Skeletal muscle tissue (tissue), 4 donors: ENCODE results near the gene HOXB4. TPM values are rescaled to one million over a fixed set of nuclear protein-coding genes. Genes with fewer than 3 reads are reported as not detected.

Source experiments
- H3K27ac ChIP-seq: one replicate; pipeline ENCODE4 v1.7.0; 2013; ENCODE audit warnings: mild to moderate bottlenecking, low read depth, low read length, inconsistent platforms
- H3K27me3 ChIP-seq, 3 donors: one replicate each; pipeline ENCODE4 v1.7.0; 2013; ENCODE audit warnings: low read length in 3 of 3; ENCODE audit not compliant: control insufficient read depth in 3 of 3, insufficient read depth in 3 of 3
- H3K36me3 ChIP-seq, 3 donors: one replicate each; pipeline ENCODE4 v1.7.0; 2013; ENCODE audit warnings: low read length in 3 of 3; ENCODE audit not compliant: control insufficient read depth in 3 of 3, insufficient read depth in 3 of 3
- H3K4me1 ChIP-seq, 3 donors: one replicate each; pipeline ENCODE4 v1.7.0; 2013; ENCODE audit warnings: low read length in 3 of 3, mild to moderate bottlenecking in 3 of 3; ENCODE audit not compliant: control insufficient read depth in 3 of 3, insufficient read depth in 3 of 3
- H3K4me3 ChIP-seq, 3 donors: one replicate each; pipeline ENCODE4 v1.7.0; 2013; ENCODE audit warnings: low read length in 3 of 3
- H3K9ac ChIP-seq, 3 donors: one replicate each; pipeline ENCODE4 v1.7.0; 2013; ENCODE audit warnings: low read length in 3 of 3, mild to moderate bottlenecking in 3 of 3, moderate library complexity in 2 of 3, low read depth in 1 of 3
- H3K9me3 ChIP-seq, 3 donors: one replicate each; pipeline ENCODE4 v1.7.0; 2013; ENCODE audit warnings: low read length in 3 of 3; ENCODE audit not compliant: control insufficient read depth in 3 of 3
- total RNA-seq: library from RNA; depleted of rRNA; stranded (reverse); fragments of >200 nt; gene quantifications from one replicate; pipeline ENCODE4 v1.2.3, GENCODE V29; 2014
- donor health status: Osteomylitis.

The HOXB4 gene
- total RNA-seq, 1 donor from 2014 or later: 1.0 TPM

GRCh38 chr17:48590607-48591161, 12.5 kb upstream of the HOXB4 start:
- no peak overlapping the region for H3K9ac ChIP-seq

GRCh38 chr17:48589831-48590606, 11.9 kb upstream of the HOXB4 start, which contains the start of gene HOXB3:
TSS of gene HOXB3 (minus strand) at chr17:48590241. CDS start at chr17:48552474, 37,767 bp downstream.
- peaks cover 17 to 34% (median 21%) of the 10 kb centered on the region in 3 donors for H3K4me1 ChIP-seq
- no peak within 1 kb of the TSS for H3K27ac ChIP-seq
- H3K27me3 ChIP-seq: peaks cover 56 to 91% (median 84%) of the 10 kb centered on the region in 3 donors
- no peak within 1 kb of the TSS for H3K9ac ChIP-seq
- no peak within 1 kb of the TSS for H3K4me3 ChIP-seq
- no peaks in the 10 kb centered on the region for H3K36me3 ChIP-seq
- H3K9me3 ChIP-seq: no peaks in the 10 kb centered on the region

More at GRCh38 chr17:48590607-48591161, 12.5 kb upstream of the HOXB4 start:
- Histone ChIP-seq H3K9me3 (no peaks in the 10 kb centered on the region), H3K36me3 (no peaks in the 10 kb centered on the region), H3K4me3 (no peak overlapping the region), H3K27ac (no peak overlapping the region), H3K27me3 (peaks cover 60 to 91% (median 84%) of the 10 kb centered on the region in 3 donors), H3K4me1 (peaks cover 12 to 28% (median 14%) of the 10 kb centered on the region in 3 donors)

- no peak overlapping the region for H3K27ac ChIP-seq
- peaks cover 19 to 34% (median 23%) of the 10 kb centered on the region in 3 donors for H3K4me1 ChIP-seq
- no peak overlapping the region for H3K4me3 ChIP-seq
- H3K9me3 ChIP-seq: no peaks in the 10 kb centered on the region
- no peaks in the 10 kb centered on the region for H3K36me3 ChIP-seq
- H3K9ac ChIP-seq: no peak overlapping the region
- H3K27me3 ChIP-seq: peaks cover 48 to 91% (median 79%) of the 10 kb centered on the region in 3 donors
Measured at GRCh38 chr17:48589060-48589830, 11.1 kb upstream of the HOXB4 start.

- H3K36me3 ChIP-seq: no peaks in the 10 kb centered on the region
- H3K27me3 ChIP-seq: peaks cover 44 to 93% (median 79%) of the 10 kb centered on the region in 3 donors
- H3K9ac ChIP-seq: no peak overlapping the region
- H3K9me3 ChIP-seq: no peaks in the 10 kb centered on the region
- no peak overlapping the region for H3K4me3 ChIP-seq
- H3K27ac ChIP-seq: no peak overlapping the region
- H3K4me1 ChIP-seq: peaks cover 19 to 28% (median 23%) of the 10 kb centered on the region in 3 donors
Measured at GRCh38 chr17:48588528-48588927, 10.4 kb upstream of the HOXB4 start.

- H3K27ac ChIP-seq: no peak overlapping the region
- H3K9ac ChIP-seq: no peak overlapping the region
- peaks cover 44 to 93% (median 79%) of the 10 kb centered on the region in 3 donors for H3K27me3 ChIP-seq
Measured at GRCh38 chr17:48588074-48588415, 9.9 kb upstream of the HOXB4 start.

GRCh38 chr17:48587276-48588073, 9.3 kb upstream of the HOXB4 start:
- H3K27me3 ChIP-seq: peaks cover 48 to 97% (median 80%) of the 10 kb centered on the region in 3 donors
- no peaks in the 10 kb centered on the region for H3K36me3 ChIP-seq
- peaks cover 13 to 21% (median 17%) of the 10 kb centered on the region in 3 donors for H3K4me1 ChIP-seq
- no peak overlapping the region for H3K4me3 ChIP-seq
- H3K9ac ChIP-seq: no peak overlapping the region
- no peaks in the 10 kb centered on the region for H3K9me3 ChIP-seq
- H3K27ac ChIP-seq: no peak overlapping the region

More at GRCh38 chr17:48588074-48588415, 9.9 kb upstream of the HOXB4 start:
- Histone ChIP-seq H3K9me3 (no peaks in the 10 kb centered on the region), H3K4me1 (peaks cover 14 to 23% (median 18%) of the 10 kb centered on the region in 3 donors), H3K36me3 (no peaks in the 10 kb centered on the region), H3K4me3 (no peak overlapping the region)

GRCh38 chr17:48586355-48587258, 8.5 kb upstream of the HOXB4 start:
- H3K27ac ChIP-seq: no peak overlapping the region
- H3K27me3 ChIP-seq: peaks cover 50 to 98% (median 80%) of the 10 kb centered on the region in 3 donors

GRCh38 chr17:48584223-48584741, 6.1 kb upstream of the HOXB4 start:
- Histone ChIP-seq H3K9ac (no peak overlapping the region), H3K27me3 (peaks cover 52 to 97% (median 84%) of the 10 kb centered on the region in 3 donors), H3K4me1 (peaks cover 13 to 21% (median 21%) of the 10 kb centered on the region in 3 donors), H3K27ac (no peak overlapping the region), H3K36me3 (no peaks in the 10 kb centered on the region), H3K4me3 (no peak overlapping the region), H3K9me3 (no peaks in the 10 kb centered on the region)

More at GRCh38 chr17:48586355-48587258, 8.5 kb upstream of the HOXB4 start:
- no peaks in the 10 kb centered on the region for H3K9me3 ChIP-seq
- peak overlapping the region; percentile 75 to 91 (median 81) for H3K4me3 ChIP-seq
- H3K36me3 ChIP-seq: no peaks in the 10 kb centered on the region
- peak overlapping the region in 1 of 3 donors; percentile 69 for H3K9ac ChIP-seq
- H3K4me1 ChIP-seq: peaks cover 13 to 21% (median 21%) of the 10 kb centered on the region in 3 donors
